ENCODE data around the gene PRDM11. TPM values are rescaled to one million over a fixed set of nuclear protein-coding genes. Genes with fewer than 3 reads are reported as not detected.

Gene PRDM11
- total and polyA plus RNA-seq, 2 of the 8 experiments (the other 6 are each of a cell fraction or from before 2014, with no cell fraction given), result 3.6 to 11.7 TPM

DNA sequence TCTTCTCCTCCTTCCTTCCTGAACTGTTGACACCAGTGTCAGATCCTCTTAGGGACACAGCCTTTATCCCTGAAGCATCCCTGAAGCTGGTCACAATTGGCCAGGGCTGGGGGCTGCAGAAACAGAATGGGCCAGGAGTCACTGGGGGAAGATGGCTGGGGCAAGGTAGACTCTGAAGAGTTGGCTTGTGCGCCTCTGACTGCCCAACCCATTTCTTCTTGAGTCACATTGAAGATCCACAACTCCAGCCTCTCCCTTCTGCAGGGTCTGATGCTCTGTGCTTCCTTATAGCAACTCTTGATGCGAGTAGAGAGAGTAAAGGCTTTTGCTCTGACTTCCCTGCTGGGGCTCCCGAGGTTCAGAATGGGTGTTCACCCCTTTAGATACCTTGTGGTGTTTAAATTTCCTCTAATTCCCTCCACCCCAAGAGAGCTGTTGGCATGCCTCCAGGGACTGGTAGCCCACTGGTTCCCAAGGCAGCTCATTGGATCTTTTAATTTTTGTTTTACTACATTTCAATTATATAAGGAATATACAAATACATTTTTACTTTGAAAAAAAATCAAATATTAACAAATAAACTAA is 13.4 kb downstream of the PRDM11 start:
- no peak for DNase-seq (ENCODE audit: low read depth in 1 of 2, low spot score in 2 of 2)
- Histone ChIP-seq H3K14ac (ENCODE audit: insufficient read length) (no peak overlapping the region), H2BK5ac (ENCODE audit: low read depth, low read length) (no peak overlapping the region), H2BK120ac (replicated peaks; ENCODE audit: low read depth, low read length) (no peak overlapping the region), H3K36me3 (ENCODE audit: control insufficient read depth in 2 of 4, insufficient read depth in 4 of 4, low read length in 3 of 4) (no peaks in the 10 kb centered on the region), H3K27me3 (replicated peaks in 1 of 4; ENCODE audit: control insufficient read depth in 3 of 4, extremely low read depth in 1 of 4, insufficient read depth in 3 of 4, low read length in 3 of 4) (no peaks in the 10 kb centered on the region), H3K18ac (ENCODE audit: extremely low read depth, low read length) (no peak overlapping the region), H4K8ac (ENCODE audit: extremely low read depth, insufficient read depth, low read length) (no peak overlapping the region), H3K9ac (replicated peaks in 1 of 4; ENCODE audit: extremely low read depth in 1 of 4, low read depth in 3 of 4, low read length in 3 of 4) (no peak overlapping the region), H3K4me2 (ENCODE audit: insufficient read depth in 1 of 2, low read depth in 2 of 2, low read length in 2 of 2) (no peak overlapping the region), H4K5ac (ENCODE audit: insufficient read length, low read depth, low read length) (no peak overlapping the region), H4K20me1 (replicated peaks in 1 of 2; ENCODE audit: control insufficient read depth in 1 of 2, insufficient read depth in 2 of 2, low read length in 2 of 2) (peaks cover 4 to 6% of the 10 kb centered on the region in 2 experiments), H2BK20ac (ENCODE audit: low read length) (no peak overlapping the region), H3K27ac (ENCODE audit: low read depth, low read length) (no peak overlapping the region), H3K56ac (replicated peaks; ENCODE audit: insufficient read length, low read depth, low read length) (no peak overlapping the region), H3K79me1 (ENCODE audit: low read depth, low read length) (peaks cover 6% of the 10 kb centered on the region; the same call in 1 of the 2 replicates), H2BK12ac (ENCODE audit: low read depth, low read length) (no peak overlapping the region), H4K91ac (replicated peaks; ENCODE audit: insufficient read length, low read length) (no peak overlapping the region), H2BK15ac (ENCODE audit: low read length) (no peak overlapping the region), H3K4me3 (ENCODE audit: extremely low read depth in 1 of 4, insufficient read depth in 2 of 4, low read depth in 3 of 4, low read length in 4 of 4) (no peak overlapping the region), H2AK5ac (ENCODE audit: low read depth, low read length) (no peak overlapping the region), H3K23me2 (ENCODE audit: low read depth, low read length) (no peaks in the 10 kb centered on the region), H3K4me1 (replicated peaks in 1 of 4; ENCODE audit: control insufficient read depth in 3 of 4, insufficient read depth in 4 of 4, low read length in 3 of 4) (peaks cover 0 to 6% (median 1%) of the 10 kb centered on the region in 4 experiments; a peak in 2 of 7 replicates), H3K9me3 (ENCODE audit: insufficient read depth in 2 of 2, low read depth in 1 of 2, low read length in 1 of 2) (no peaks in the 10 kb centered on the region), H3K23ac (ENCODE audit: insufficient read length) (no peak overlapping the region), H2AFZ (ENCODE audit: low read length) (no peak overlapping the region), H3K4ac (replicated peaks; ENCODE audit: insufficient read length, low read depth, low read length) (no peak overlapping the region), H3K79me2 (ENCODE audit: control insufficient read depth in 1 of 2, insufficient read depth in 2 of 2, low read length in 2 of 2) (peaks cover 0 to 12% of the 10 kb centered on the region in 2 experiments; a peak in 3 of 4 replicates)
- POLR2A ChIA-PET (ENCODE audit: partially characterized antibody), result interaction anchor here (1.0 to 1.7 kb wide), 4 partner anchors 9 to 31 kb away, joined by 3 to 7 read pairs (median 4); no protein-coding TSS in a partner anchor
- TF ChIP-seq JUND (IDR thresholded peaks at IDR 0.05; ENCODE audit: low read length) (no peak), EP300 (IDR thresholded peaks at IDR 0.05; ENCODE audit: borderline replicate concordance in 1 of 2, low read depth in 2 of 2, low read length in 2 of 2) (no peak), SP1 (IDR thresholded peaks at IDR 0.05; ENCODE audit: low read depth, low read length) (no peak), FOSL1 (IDR thresholded peaks at IDR 0.05; ENCODE audit: insufficient read depth, low read depth, low read length) (no peak)
- 64% methylated on average over 3 of the region's 3 CpGs; no CpG with 5 or more reads in 1 of the 2 experiments for WGBS, 2 experiments (ENCODE audit: extremely low coverage in 1 of 2, insufficient coverage in 1 of 2, insufficient read length in 1 of 2, insufficient replicate concordance in 2 of 2, low coverage in 1 of 2, low lambda C conversion rate in 2 of 2, missing lambda C conversion rate in 1 of 2)
- no peak for FAIRE-seq
- CTCF ChIA-PET (ENCODE audit: partially characterized antibody), result interaction anchor here (1.1 to 2.6 kb wide), 6 partner anchors 9 to 172 kb away, joined by 4 to 12 read pairs (median 6); no protein-coding TSS in a partner anchor

Measured in H1 (cell line).